ENCODE measurements around the gene SLC45A1.
"Not testable (repeated sequence)": the region's sequence is repeated elsewhere in the genome, so short reads cannot be mapped to it uniquely, and the experiment has no call there.

Gene SLC45A1

DNA sequence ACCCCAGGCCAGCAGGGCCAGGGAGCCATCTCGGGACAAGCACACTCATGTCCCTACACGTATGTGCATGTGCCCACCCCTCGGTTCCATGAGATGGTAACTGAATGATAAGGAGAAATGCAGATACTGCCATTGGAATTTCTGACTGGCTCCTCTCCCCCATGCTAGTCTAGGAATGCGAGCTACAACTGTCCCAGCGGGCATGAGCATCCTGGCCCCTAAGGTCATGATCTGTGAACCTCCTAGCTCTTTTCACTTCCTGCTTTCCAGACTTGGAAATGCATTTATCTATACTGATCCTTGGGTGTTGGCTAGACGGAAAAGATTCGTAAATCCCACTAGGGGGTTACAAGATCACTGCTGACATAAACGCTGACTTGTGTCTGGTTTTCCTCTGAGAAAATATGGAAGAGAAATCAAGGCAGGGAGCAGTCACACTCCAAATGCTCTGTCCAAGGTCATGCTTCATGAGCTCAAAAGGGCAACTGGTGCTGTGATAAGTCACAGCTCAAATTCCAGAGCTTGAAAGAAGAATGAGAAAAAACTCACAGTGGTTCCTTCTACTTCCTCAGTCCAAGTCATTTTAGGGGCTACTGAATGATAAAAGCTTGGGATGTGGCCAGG is 49.8 kb downstream of the SLC45A1 start:
- no peak for DNase-seq (ENCODE audit: low read depth, low spot score)

DNA sequence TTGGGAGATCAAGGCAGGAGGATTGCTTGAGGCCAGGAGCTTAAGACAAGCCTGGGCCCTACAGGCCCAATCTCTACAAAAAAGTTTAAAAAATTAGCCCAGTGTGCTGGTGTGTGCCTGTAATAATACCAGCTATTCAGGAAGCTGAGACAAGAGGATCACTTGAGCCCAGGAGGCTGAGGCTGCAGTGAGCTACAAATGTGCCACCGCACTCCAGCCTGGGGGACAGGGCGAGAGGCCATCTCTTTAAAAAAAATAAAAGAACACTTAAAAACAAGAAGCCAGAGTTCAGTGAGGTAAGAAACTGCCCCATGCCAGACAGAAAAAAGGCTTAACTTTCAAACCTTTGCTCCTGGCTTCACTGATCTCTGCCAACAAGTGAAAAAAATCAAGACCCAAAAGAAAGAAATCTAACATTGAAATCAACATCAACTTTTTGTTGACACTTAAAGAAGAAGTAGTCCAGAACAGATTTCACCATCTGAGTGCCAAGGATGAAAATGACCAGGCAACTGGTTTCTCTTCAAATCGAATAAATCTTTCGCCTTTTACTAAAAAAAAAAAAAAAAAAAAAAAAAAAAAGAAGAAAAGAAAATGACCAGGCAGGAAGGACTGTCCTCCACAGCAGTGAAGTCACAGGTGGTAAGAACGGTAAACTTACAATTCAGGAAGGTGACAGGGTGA is 51.2 kb downstream of the SLC45A1 start:
- no peak for DNase-seq (ENCODE audit: low read depth, low spot score)

DNA sequence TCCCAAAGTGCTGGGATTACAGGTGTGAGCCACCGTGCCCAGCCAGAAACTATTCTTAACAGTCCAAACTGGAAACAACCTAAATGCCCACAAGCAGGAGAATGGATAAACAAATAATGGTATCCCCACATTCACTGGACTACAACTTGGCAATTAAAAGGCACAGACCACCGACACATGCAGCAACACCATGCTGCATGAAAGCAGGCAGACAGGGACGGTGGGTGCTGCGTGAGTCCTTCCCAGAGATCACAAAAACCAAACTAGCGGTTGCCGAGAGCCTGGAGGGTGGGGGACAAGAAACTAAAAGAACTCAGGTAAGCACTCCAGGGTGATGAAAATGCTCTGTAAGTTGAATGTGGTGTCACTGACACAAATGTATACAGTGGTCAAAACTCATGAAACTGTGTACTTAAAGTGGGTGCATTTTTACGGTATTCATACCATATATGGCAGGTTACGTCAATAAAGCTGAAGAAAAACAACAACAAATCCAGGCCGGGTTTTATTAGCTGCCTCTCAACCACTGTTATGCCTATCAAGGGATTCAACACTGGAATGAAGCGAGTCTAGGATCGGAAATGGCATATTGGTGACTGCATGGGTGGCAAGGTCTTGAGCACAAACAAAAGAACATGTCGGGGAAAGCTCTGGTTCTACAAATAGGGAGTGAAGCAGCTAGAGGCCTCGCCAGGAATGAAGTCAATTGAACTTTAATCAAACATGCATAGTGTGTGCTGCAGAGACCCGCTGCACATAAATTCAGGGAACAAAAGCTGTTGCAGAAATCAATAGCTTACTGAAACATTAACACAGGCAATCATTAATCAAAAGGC is 52.4 kb downstream of the SLC45A1 start:
- DNase-seq (ENCODE audit: low read depth, low spot score): no peak

DNA sequence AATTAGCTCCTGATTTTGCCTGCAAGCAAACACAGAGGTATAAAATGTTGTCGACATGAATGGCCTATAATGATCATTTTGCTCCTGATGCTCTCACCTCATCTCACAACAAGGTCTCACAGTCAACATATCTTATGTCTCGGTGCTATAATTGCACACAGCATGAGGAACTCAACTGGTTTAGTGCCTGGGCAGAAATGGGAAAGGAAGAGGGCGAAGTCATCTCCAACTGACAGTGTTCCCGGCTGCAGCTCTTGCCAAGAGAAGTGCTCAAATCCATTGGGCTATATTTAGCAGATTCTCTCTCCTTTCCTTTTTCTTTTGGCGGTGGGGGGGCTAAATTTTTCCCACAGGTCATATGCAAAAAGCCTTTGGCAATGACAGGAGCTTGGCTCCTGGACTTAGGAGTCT is 53.0 kb downstream of the SLC45A1 start:
- no peak for DNase-seq (ENCODE audit: low read depth, low spot score)

DNA sequence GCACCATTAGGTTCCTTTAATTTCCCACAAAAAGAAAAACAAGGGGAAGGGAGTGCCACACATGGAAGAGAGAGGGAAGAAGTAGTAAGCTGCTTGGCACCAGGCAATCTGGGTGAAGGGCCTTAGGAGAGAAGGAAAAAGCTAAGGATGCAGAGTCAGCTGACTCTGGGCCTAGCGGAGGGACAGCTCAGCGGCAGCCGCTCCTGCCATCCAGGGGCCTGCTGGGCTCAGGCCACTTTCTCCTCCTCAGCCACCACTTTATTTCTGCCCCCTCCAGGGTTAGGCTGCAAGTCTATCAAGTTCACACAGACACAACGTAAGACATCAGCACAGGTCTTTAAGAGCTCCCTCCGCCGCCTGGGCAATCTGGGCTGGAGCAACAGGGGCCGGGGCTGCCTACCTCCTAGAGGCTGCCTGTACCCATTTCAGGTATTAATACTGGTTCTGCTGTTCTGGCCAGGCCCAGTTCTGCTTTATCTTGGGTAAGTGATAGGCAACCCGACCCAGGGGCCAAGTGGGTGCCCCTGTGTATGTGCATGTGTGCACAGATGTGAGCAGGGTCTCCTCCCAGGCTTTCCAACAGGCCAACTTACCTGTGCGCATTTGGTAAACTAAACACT is 53.6 kb downstream of the SLC45A1 start:
- DNase-seq (ENCODE audit: low read depth, low spot score): no peak

DNA sequence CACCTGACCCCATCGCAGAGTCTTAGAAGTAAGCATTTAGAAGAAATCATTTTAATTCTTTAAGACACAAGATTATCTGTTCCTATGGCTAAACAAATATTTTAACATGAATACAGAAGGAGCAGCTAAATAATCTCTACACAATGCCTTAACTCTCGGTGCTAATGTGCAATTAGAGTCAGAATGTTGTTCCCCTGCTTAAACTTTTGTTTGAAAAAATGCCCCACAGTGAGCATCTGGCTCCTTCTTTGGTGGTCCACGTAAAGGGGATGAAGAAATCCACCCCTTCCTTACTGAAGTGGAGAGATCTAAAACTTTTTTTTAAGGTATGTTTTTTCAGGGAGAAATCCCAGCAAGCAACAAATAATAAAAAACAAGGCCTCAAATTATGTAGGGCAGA is 55.2 kb downstream of the SLC45A1 start:
- no peak for DNase-seq (ENCODE audit: low read depth, low spot score)

DNA sequence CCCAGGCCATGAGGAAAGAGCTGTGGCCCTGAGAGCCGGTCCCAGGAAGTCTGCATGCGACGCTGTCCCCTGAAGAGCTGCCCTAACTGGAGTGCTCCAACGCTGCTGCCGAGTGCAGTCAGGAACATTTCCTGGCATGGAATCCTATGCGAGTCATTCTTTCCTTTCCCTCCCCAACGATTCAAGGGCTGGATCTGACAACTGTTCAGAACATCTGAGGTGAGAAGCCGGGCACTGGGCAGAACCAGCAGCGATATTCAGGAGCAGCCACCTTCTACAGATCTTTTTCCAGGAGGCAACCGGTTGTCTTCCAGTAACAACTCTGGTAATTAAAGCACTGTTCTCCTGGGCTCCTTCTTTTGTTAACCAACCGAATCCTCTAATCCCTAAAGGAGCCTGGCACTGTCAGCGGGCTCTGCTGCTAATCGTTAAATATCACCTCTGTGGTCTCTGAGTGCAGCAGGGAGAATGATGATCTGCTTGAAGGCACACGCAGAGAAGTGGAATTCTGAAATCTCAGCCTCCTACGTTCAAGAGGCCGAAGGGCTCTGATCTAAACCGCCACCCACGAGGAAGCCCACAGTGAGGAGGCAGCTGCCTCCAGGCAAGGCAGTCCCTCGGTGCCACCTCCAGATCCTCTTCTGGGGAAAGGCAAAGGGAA is 55.8 kb downstream of the SLC45A1 start:
- DNase-seq (ENCODE audit: low read depth, low spot score): no peak

DNA sequence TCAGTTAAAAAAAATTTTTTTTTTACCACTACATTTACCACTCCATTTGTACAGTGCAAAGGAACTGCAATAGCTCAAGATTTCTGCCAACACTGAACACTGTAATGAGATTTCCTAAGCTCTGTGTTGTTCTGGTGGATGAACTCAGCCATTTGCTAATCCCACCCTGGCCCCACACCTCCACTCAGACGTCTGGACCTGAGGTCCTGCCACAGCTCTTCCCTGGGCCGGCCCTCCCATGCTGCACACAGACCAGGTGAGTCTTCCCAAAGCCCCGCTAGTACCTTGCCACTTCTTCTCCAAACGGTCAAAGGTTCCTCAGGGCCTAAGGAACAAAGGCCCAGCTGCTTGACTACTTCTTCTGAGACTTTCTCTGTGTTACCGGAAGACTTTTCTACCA is 56.4 kb downstream of the SLC45A1 start:
- no peak for DNase-seq (ENCODE audit: low read depth, low spot score)

DNA sequence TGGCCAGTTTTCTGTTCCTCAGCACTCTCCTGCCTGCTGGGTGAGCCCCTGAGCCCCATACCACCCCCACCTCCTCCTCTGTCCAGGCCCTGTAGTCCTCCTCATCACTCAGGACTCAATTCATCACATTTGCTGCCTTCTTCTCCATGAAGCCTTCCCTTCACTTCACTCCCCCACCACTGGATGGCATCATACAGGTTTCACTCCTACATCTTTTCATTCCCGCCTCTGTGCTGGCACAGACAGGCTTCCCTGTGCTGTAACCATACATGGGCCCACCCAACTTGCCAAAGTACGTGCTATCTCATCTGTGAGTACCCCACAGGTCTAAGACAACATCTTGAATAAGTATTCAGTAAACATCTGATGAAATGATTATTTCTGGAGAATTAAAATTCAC is 56.9 kb downstream of the SLC45A1 start:
- DNase-seq (ENCODE audit: low read depth, low spot score): no peak

DNA sequence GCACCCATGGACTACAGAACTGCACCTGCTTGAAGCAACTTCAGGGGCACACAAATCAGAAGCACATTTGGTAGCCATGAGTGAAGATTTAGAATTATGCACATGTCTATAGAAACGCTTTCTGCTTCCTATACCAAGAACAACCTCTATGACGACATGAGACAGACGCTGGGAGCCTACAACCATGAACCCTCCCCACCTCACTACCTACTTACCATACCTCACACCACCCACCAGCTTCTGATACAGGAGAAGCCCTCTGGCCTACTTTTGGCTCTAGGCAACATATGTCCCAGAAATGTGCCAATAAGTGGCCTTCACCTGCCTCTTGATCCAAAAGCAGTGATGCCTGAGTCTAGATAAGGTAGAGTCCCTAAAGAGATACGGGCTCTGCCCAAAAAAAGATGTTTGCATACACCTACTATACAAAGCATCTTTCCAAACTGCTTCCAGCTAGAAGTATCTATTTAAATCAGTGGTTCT is 58.5 kb downstream of the SLC45A1 start:
- no peak for DNase-seq (ENCODE audit: low read depth, low spot score)

DNA sequence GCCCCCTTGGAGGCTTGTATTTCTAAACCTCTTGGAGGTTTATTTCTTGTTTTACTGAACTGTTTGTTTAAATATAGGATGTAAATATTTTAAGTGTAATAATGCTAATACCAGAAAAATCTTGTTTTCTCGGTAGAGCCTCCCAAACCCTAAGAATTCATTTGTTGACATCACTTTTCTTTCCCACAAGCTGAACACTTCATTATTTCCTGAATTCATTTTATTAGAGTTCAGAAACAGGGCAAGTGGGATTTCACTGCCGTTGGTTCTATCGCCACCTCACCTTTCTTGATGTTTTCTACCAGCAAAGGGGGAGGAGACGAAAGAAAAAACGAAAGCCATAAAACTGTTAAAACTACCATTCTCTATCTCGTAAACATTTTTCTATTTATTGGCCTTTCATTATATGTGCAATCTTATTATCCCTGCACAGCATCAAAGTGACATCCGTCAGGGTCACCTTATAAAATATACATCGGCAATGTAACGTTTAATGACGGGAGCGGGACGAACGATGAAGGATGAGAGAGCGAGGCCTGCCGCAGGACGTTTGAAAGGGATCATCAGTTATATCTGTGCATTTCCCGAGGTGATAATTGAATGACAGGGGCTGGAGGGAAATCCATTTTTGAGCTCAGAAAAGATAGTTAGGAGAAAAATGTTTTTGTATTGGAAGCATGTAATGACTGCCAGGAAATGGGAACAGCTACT is 59.5 kb downstream of the SLC45A1 start:
- DNase-seq (ENCODE audit: low read depth, low spot score): no peak

DNA sequence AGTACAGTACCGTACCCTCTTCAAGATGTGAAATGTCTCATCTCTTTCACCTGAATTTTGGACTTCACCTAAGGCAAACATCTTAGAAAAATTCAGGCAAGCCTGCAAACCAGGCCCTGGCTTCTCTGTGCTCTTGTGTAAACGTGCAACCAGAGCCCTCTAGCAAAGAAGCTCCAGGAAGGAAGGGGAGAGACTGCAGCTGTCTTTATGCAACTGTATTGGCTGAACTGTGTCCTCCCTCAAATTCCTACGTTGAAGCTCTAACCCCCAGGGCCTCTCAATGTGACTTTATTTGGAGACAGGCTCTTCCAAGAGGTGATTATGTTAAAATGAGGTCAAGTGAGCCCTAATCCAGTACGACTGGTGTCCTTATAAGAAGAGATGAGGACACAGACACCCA is 60.3 kb downstream of the SLC45A1 start:
- DNase-seq (ENCODE audit: low read depth, low spot score): no peak

DNA sequence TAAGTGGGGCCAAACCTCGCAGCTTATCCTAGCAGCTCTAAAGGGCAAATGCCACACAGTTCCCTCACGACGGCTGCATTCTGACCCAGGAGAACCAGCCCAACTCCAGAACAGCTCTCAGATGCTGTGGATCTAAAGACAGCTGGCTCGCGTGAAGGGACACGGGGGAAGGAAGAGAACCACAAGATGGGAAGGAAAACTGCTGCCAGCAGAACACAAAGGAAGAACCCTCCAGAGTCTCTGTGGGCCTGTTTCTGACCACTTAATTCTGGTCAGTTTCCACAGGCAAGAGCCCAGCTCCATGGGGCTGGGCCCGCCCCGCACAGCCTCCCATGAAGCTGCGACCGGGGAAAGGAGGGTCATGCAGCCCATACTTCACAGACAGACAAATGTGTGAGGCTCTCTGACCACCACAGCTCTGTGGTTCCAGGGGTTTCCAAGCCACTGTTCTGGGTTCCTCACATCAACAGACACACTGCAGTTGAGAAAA is 61.1 kb downstream of the SLC45A1 start:
- no peak for DNase-seq (ENCODE audit: low read depth, low spot score)

DNA sequence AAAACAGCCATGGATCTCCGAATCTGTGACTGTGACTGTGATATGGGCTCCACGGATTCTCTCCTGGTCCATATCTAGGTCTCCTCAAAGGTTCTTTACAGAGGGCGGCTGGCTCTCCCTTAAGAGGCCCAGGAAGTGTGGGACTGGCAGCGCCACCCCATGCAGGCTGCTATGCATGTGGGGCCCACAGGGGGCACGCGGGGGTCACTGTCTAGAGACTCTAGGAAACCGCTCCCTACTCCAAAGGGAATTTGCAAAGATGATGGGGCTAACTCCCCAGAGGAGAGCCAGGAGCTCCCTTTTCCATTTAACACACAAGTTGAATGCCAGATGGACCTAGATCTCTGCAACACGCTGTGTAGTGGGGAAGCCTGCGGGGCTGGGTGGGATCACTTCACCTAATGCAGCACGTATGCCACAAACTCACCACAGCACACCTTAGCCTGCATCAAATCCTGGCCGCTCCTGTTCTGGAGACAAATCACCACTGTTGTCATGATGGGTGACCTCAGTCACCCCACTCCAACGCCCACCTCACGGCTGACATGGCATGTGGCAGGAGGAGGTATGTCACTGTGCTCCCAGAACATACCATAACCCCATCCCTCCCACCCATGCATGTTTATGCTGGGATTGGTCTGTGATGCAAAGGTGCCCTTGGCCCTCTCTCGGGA is 61.7 kb downstream of the SLC45A1 start:
- DNase-seq (ENCODE audit: low read depth, low spot score): no peak

DNA sequence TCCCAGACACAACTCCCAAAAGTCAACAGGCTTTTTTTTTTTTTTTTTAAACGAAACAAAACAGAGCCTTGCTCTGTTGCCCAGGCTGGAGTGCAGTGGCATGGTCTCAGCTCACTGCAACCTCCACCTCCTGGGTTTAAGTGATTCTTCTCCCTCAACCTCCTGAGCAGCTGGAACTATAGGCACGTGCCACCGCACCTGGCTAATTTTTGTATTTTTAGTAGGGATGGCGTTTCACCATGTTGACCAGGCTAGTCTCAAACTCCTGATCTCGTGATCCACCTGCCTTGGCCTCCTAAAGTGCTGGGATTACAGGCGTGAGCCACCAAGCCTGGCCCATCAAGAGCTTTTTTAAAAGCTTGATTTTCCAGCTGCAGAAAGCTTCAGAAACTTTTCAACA is 62.4 kb downstream of the SLC45A1 start:
- not testable (repeated sequence) for DNase-seq (ENCODE audit: low read depth, low spot score)

DNA sequence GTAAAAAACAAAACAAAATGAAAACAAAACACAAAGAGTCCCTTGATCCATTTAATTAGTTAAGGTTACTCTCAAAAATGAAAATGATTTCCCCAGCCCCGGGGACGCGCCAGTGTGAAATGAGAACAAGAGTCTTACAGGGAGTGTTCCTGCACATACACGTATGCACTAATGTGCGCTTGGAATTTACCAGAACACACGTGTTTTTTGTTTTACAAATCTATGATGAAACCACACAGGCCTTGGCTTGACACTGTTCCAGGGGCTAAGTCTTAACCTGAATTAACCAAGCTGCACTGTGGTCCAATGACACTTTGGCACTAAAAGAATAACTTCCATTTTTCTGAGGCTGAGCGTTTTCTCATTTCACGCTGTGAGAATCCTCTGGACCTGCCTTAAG is 63.7 kb downstream of the SLC45A1 start:
- no peak for DNase-seq (ENCODE audit: low read depth, low spot score)

DNA sequence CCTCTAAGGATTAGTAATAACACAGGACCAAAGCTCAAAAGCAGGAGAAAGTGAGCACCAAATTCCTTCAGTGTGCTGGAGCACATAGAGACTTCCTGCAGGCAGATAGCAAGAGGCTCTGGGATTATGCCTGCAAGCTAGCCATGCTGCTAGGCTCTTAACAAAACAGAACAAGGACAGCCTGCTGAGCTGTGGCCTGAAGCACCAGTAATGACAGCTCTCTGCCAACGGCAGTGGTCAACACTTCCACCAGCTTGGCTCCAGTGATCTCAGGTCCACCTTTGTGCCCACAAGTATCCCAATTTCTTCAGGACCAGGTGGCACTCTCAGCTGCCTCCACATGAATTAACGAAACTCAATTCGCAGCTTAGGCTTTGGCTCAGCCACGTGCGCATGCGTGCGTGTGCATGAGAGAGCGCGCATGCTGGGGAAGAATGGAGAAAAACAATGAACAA is 64.2 kb downstream of the SLC45A1 start:
- peak; percentile 52 for DNase-seq (ENCODE audit: low read depth, low spot score)

DNA sequence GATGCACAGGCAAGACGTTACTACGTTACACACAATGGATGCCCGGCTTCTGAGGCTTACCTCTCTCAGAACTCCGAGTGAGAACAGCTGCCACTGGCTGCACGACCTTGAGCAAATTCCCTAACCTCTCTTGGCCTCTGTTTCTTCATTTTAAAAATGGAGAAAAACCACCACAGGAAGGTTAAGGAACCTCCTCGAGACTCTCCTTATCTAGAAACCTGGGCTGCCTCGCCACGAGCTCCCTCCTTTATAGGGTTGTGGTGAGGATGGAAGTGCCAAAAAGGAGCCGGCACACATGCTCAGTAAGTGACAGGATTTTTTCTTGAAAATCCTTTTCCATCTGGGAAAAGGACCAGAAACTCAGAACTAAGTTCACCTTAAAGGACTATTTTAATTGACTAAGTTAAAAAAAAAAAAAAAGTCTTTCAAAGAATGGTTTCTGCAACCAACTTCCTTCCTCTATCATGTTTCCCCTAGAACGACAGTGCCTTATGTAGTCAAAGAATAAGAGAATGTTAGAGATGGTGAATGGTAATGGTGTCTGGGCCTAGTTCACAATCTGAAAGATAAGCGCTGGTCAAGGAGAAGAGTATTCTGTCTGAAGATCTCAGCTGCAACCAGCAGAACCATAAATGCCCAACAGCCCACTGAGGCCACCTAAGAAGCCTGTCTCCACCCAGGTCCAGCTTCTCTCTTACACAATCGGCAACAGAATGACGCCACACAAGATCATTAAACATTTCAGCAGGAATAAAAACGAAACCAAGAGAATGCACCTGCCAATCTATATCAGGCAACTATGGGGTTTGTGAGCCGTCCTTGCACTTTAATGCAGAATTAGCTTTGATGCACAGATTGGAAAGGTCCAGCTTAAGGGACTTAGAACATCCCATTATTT is 64.9 kb downstream of the SLC45A1 start:
- no peak for DNase-seq (ENCODE audit: low read depth, low spot score)

DNA sequence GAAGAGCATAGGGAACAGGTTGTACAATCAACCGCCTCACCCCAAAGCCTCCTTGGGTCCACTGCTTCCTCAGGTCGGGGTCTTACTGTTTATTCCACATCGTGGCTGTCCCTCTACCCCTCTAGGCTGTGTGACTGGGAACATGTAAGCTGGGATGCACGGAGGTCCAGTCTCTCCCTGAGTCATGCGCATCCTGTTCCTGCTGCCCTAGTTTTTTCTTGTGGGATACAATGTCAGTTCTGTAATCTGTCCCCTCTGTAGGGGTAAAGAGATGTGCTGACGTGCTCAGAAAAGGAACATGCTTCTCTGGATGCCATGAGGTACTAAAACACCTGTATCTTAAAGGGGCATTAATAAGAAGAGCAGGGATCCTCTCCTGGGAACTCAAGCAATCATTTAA is 66.2 kb downstream of the SLC45A1 start:
- no peak for DNase-seq (ENCODE audit: low read depth, low spot score)
